ENCODE data around the gene ZBTB7B. TPM values are rescaled to one million over a fixed set of nuclear protein-coding genes. Genes with fewer than 3 reads are reported as not detected.

ZBTB7B gene
- total RNA-seq, 1 experiment from 2014 or later = 44.1 TPM

GRCh38 chr1:154964359-154964758 is 38.2 kb upstream of the ZBTB7B start:
- Histone ChIP-seq H3K79me2 (ENCODE audit: low read depth) (peaks cover 23% of the 10 kb centered on the region), H3K9me3 (ENCODE audit: insufficient read depth, low read depth) (no peaks in the 10 kb centered on the region), H3K36me3 (ENCODE audit: low read depth) (peaks cover 31% of the 10 kb centered on the region), H3K4me1 (replicated peaks; ENCODE audit: insufficient read depth) (peaks cover 24% of the 10 kb centered on the region), H4K20me1 (ENCODE audit: insufficient read depth) (no peaks in the 10 kb centered on the region), H3K27me3 (ENCODE audit: insufficient read depth, low read depth) (no peaks in the 10 kb centered on the region), H3F3A (ENCODE audit: insufficient read depth, low read depth) (peaks cover 46% of the 10 kb centered on the region), H3K9me2 (ENCODE audit: insufficient read depth) (no peaks in the 10 kb centered on the region), H2AFZ (no peak overlapping the region), H3K4me2 (no peak overlapping the region), H3K4me3 (no peak overlapping the region), H3K27ac (no peak overlapping the region)
- TF ChIP-seq, protein P1, sequence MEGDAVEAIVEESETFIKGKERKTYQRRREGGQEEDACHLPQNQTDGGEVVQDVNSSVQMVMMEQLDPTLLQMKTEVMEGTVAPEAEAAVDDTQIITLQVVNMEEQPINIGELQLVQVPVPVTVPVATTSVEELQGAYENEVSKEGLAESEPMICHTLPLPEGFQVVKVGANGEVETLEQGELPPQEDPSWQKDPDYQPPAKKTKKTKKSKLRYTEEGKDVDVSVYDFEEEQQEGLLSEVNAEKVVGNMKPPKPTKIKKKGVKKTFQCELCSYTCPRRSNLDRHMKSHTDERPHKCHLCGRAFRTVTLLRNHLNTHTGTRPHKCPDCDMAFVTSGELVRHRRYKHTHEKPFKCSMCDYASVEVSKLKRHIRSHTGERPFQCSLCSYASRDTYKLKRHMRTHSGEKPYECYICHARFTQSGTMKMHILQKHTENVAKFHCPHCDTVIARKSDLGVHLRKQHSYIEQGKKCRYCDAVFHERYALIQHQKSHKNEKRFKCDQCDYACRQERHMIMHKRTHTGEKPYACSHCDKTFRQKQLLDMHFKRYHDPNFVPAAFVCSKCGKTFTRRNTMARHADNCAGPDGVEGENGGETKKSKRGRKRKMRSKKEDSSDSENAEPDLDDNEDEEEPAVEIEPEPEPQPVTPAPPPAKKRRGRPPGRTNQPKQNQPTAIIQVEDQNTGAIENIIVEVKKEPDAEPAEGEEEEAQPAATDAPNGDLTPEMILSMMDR (conservative IDR thresholded peaks at IDR 0.05) = no peak
- no peak for TF ChIP-seq EZH2 (IDR thresholded peaks at IDR 0.05; ENCODE audit: low read depth)
- no TSS peak for BruUV-seq (replicated peaks)
- DNase-seq = no peak
- intact Hi-C loops (cut with micrococcal nuclease; ENCODE audit: unreplicated experiment) = loop anchor here (5.0 kb wide), 1 partner anchor 38 kb away; the partner anchor contains the start of gene ZBTB7B
- ChIA-PET CTCF (interaction anchor here (0.7 to 0.8 kb wide), 2 partner anchors 9 to 23 kb away, joined by 3 read pairs; partner anchors contain the start of gene PBXIP1), POLR2A (ENCODE audit: unreplicated experiment) (interaction anchor here (0.6 to 0.7 kb wide), 3 partner anchors 10 to 55 kb away, joined by 4 to 6 read pairs (median 4); partner anchors contain the start of genes CKS1B and FLAD1)

DNA sequence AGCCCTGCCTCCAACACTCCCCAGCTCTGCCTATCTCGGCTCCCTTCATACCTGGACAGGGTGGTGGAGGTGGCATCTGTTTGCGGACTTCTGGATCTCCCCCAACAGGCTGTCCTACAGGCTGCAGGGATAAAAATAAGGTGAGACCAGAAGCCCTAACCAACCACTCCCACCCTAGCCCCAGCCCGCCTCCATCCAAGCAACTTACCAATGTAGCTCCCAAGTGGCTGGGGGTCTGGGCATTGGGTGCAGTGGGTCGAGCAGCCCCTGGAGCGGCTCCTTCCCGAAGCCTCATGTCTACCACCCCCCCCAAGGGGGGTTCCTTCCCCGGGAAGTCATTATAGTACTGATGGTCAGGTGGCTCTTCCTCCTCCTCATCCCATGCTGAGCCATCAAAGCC is 36.5 kb upstream of the ZBTB7B start:
- CTCF ChIA-PET = interaction anchor here (1.4 kb wide), 1 partner anchor 86 kb away, joined by 3 read pairs; no protein-coding TSS in a partner anchor
- DNase-seq = no peak
- no peak overlapping the region for H3K4me3 ChIP-seq
- H3F3A ChIP-seq (ENCODE audit: insufficient read depth, low read depth) = peaks cover 51% of the 10 kb centered on the region
- no peaks in the 10 kb centered on the region for H3K27me3 ChIP-seq (ENCODE audit: insufficient read depth, low read depth)
- no TSS peak for BruUV-seq (replicated peaks)
- peaks cover 33% of the 10 kb centered on the region for H3K36me3 ChIP-seq (ENCODE audit: low read depth)
- peaks cover 29% of the 10 kb centered on the region for H3K79me2 ChIP-seq (ENCODE audit: low read depth)
- no peaks in the 10 kb centered on the region for H4K20me1 ChIP-seq (ENCODE audit: insufficient read depth)
- POLR2A ChIA-PET (ENCODE audit: unreplicated experiment) = interaction anchor here (0.5 to 0.6 kb wide), 2 partner anchors 10 kb away, joined by 3 to 5 read pairs; partner anchors contain the start of gene PBXIP1
- H3K27ac ChIP-seq = no peak overlapping the region
- no peak overlapping the region for H3K4me2 ChIP-seq
- peaks cover 34% of the 10 kb centered on the region for H3K4me1 ChIP-seq (replicated peaks; ENCODE audit: insufficient read depth)
- TF ChIP-seq EZH2 (IDR thresholded peaks at IDR 0.05; ENCODE audit: low read depth) = no peak
- TF ChIP-seq, protein P1 (conservative IDR thresholded peaks at IDR 0.05) = no peak
- intact Hi-C loops (cut with micrococcal nuclease; ENCODE audit: unreplicated experiment) = no loop called here
- H3K9me3 ChIP-seq (ENCODE audit: insufficient read depth, low read depth) = no peaks in the 10 kb centered on the region
- no peaks in the 10 kb centered on the region for H3K9me2 ChIP-seq (ENCODE audit: insufficient read depth)
- H2AFZ ChIP-seq = no peak overlapping the region

GRCh38 chr1:154967331-154967950 is 35.2 kb upstream of the ZBTB7B start:
- ChIA-PET CTCF (interaction anchor here (0.5 kb wide), 2 partner anchors 83 to 84 kb away, joined by 4 to 6 read pairs; partner anchors contain the start of gene ADAM15), POLR2A (ENCODE audit: unreplicated experiment) (no interaction called here)
- H3K27ac ChIP-seq = no peak overlapping the region
- DNase-seq = no peak
- peaks cover 59% of the 10 kb centered on the region for H3F3A ChIP-seq (ENCODE audit: insufficient read depth, low read depth)
- TF ChIP-seq EZH2 (IDR thresholded peaks at IDR 0.05; ENCODE audit: low read depth) = no peak
- TF ChIP-seq, protein P1 (conservative IDR thresholded peaks at IDR 0.05) = no peak
- no peaks in the 10 kb centered on the region for H4K20me1 ChIP-seq (ENCODE audit: insufficient read depth)
- no peak overlapping the region for H3K4me3 ChIP-seq
- no peaks in the 10 kb centered on the region for H3K9me3 ChIP-seq (ENCODE audit: insufficient read depth, low read depth)
- H3K4me1 ChIP-seq (replicated peaks; ENCODE audit: insufficient read depth) = peaks cover 45% of the 10 kb centered on the region
- H3K36me3 ChIP-seq (ENCODE audit: low read depth) = peaks cover 33% of the 10 kb centered on the region
- intact Hi-C loops (cut with micrococcal nuclease; ENCODE audit: unreplicated experiment) = no loop called here
- no peaks in the 10 kb centered on the region for H3K9me2 ChIP-seq (ENCODE audit: insufficient read depth)
- peaks cover 41% of the 10 kb centered on the region for H3K79me2 ChIP-seq (ENCODE audit: low read depth)
- H3K4me2 ChIP-seq = no peak overlapping the region
- H2AFZ ChIP-seq = no peak overlapping the region
- H3K27me3 ChIP-seq (ENCODE audit: insufficient read depth, low read depth) = no peaks in the 10 kb centered on the region
- BruUV-seq (replicated peaks) = no TSS peak

All from PC-9 (cell line).